Heart right ventricle (tissue), 16 donors: ENCODE results near the gene CIBAR2. TPM values are rescaled to one million over a fixed set of nuclear protein-coding genes. Genes with fewer than 3 reads are reported as not detected.
A peak's percentile ranks its signal among the peaks of the same experiment; 100 is the strongest.

Experiments used
- ATAC-seq, 8 donors: fragments of 200-7000 bp; cut with Tn5 transposase; one replicate each; pipeline ENCODE4 v1.9.1; 2020; ENCODE audit warnings: mild to moderate bottlenecking in 8 of 8, moderate library complexity in 8 of 8, moderate number of reproducible peaks in 1 of 8
- DNase-seq, 2 donors: peaks; one replicate each; pipeline ENCODE4 v3.0.0-alpha.2; 2020
- H3K27ac ChIP-seq, 10 donors: fragments of 200-600 bp; sonication (generic) in 2 of 10; one replicate each; pipeline versions ENCODE4 v1.5.0 to v1.8.0; 2020 to 2022; ENCODE audit warnings: mild to moderate bottlenecking in 3 of 10
- H3K27me3 ChIP-seq, 7 donors: fragments of 200-600 bp; one replicate each; pipeline ENCODE4 v1.8.0; 2021 to 2022; ENCODE audit warnings: mild to moderate bottlenecking in 2 of 7
- H3K36me3 ChIP-seq, 9 donors: fragments of 200-600 bp; sonication (generic) in 1 of 9; one replicate each; pipeline versions ENCODE4 v1.5.0 to v1.8.0; 2020 to 2022; ENCODE audit warnings: mild to moderate bottlenecking in 2 of 9
- H3K4me1 ChIP-seq, 9 donors: fragments of 200-600 bp; sonication (generic) in 1 of 9; one replicate each; pipeline versions ENCODE4 v1.5.0 to v1.8.0; 2020 to 2022; ENCODE audit warnings: mild to moderate bottlenecking in 4 of 9
- H3K4me3 ChIP-seq, 10 donors: fragments of 200-600 bp; sonication (generic) in 2 of 10; one replicate each; pipeline versions ENCODE4 v1.5.0 to v1.8.0; 2020 to 2022; ENCODE audit warnings: mild to moderate bottlenecking in 7 of 10, moderate library complexity in 2 of 10
- H3K9me3 ChIP-seq, 11 donors: fragments of 200-600 bp in 10 of 11; sonication (generic) in 2 of 11; one replicate each; pipeline versions ENCODE4 v1.5.0 to v1.8.0; 2013 to 2022; ENCODE audit warnings: mild to moderate bottlenecking in 2 of 11, control low read depth in 1 of 11, moderate library complexity in 1 of 11
- CTCF ChIP-seq, 9 donors: fragments of 200-600 bp; sonication (generic) in 2 of 9; IDR thresholded peaks; one replicate each; pipeline versions ENCODE4 v1.5.0 to v1.8.0; 2021 to 2022; ENCODE audit warnings: antibody characterized with exemption in 9 of 9, mild to moderate bottlenecking in 5 of 9, moderate library complexity in 1 of 9
- WGBS, 2 donors: extraction: QIAGEN DNeasy Blood & Tissue Kit; methylation state at CpG; one replicate each; pipeline ENCODE4 v1.1.7; 2013; ENCODE audit warnings: inconsistent platforms in 1 of 2; 5-methylcytosine and 5-hydroxymethylcytosine counted together
- intact Hi-C, 10 donors: fragments of 100-400 bp; cut with DNase I; formaldehyde crosslinking; loops; one replicate each; pipeline versions ENCODE4 v1.11.1 to v1.14.2; 2022
- polyA plus RNA-seq, 2 donors: library from polyadenylated mRNA; stranded (reverse); fragments of 200-250 nt; gene quantifications; one replicate each; pipeline ENCODE4 v1.2.3, GENCODE V29; 2013
- total RNA-seq, 10 donors: library from RNA; stranded (reverse); fragmentation: NEBNext Ultra II Directional in 3 of 10; extraction: Animal tissue kit (Norgen Biotek cat#: 25700) in 3 of 10; gene quantifications; one replicate each; pipeline versions ENCODE4 v1.2.1 to v1.2.4, GENCODE V29; 2021 to 2023
- donor health status: Arrhythmogenic right ventricular cardiomyopathy.
- donor health status: ischemic (EF 13 %, LVEDD 7.1; RV severe dilation, severe dysfunction).
- donor health status: healthy with polysubstance abuse.
- donor health status: DM: no; HTN: yes; CAD: no.
- donor health status: DM: no; HTN: no; CAD: no.
- donor health status: ischemic (EF 25% LVEDD 6.9; RV normal size, moderate dysfunction).
- donor health status: ischemic (EF 25% LVEDD 5.7; RV mildly dilated, moderate dysfunction).
- donor health status: healthy.
- donor health status: DM: yes; HTN: yes; CAD: no.
- donor health status: Ischemic cardiomyopathy.
- donor health status: ischemic (EF 35%, LVEDD 5.7; RV mildly dilated, moderate dysfunction).
- donor health status: nonischemic (EF 11% LVEDD 7.7; RV severe dilation, severe dysfunction).
- donor health status: DM: yes; HTN: yes; CAD: no.
- donor health status: PGD.
- donor health status: ischemic (EF 29% LVEDD 5.4; RV normal size, mild dysfunction).
- donor health status: nonischemic (EF 23%, LVEDD 6.1; RV moderate dilation, normal function).

CIBAR2 gene
- total and polyA plus RNA-seq, 12 donors, result not detected

GRCh38 chr16:85062845-85063244, 49.4 kb downstream of the CIBAR2 start:
- Histone ChIP-seq H3K27ac (peak overlapping the region in 1 of 10 donors; percentile 71), H3K36me3 (peaks cover 0 to 27% (median 9%) of the 10 kb centered on the region in 9 donors), H3K4me3 (no peak overlapping the region), H3K27me3 (no peaks in the 10 kb centered on the region), H3K9me3 (no peaks in the 10 kb centered on the region), H3K4me1 (peaks cover 0 to 29% (median 2%) of the 10 kb centered on the region in 9 donors)
- intact Hi-C loops, result no loop called here
- no peak for TF ChIP-seq CTCF (IDR thresholded peaks at IDR 0.05)
- 83 to 91% methylated on average over 11 of the region's 11 CpGs for WGBS, 2 donors
- DNase-seq (no peak), ATAC-seq (peak in 4 of 8 donors; percentile 6 to 25 (median 22))

DNA sequence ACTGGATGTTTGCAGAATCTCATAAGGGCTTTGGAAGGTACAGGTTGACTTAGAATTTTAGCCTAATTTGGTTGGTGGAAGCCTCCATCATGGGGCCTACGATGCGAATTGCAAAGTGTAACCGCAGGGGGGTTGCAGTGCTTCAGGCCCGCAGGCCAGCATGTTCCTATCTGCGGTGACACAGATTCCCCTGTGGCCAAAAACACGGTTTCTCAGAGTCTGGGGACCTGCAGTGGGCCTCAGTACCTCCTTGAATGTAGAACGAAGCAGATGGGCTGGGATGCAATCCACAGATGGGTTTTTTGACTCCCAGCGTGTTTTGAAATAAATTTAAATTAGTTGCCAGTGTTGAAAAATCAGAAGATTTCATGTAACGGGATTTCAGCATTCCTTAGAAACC, 49.9 kb downstream of the CIBAR2 start:
- DNase-seq (no peak), ATAC-seq (no peak)
- peak overlapping the region in 1 of 10 donors; percentile 71 for H3K27ac ChIP-seq
- no peak for TF ChIP-seq CTCF (IDR thresholded peaks at IDR 0.05)
- intact Hi-C loops, result no loop called here
- no peaks in the 10 kb centered on the region for H3K27me3 ChIP-seq
- H3K36me3 ChIP-seq, result peaks cover 0 to 26% (median 4%) of the 10 kb centered on the region in 9 donors
- peaks cover 0 to 34% (median 6%) of the 10 kb centered on the region in 9 donors for H3K4me1 ChIP-seq
- H3K4me3 ChIP-seq, result no peak overlapping the region
- no peaks in the 10 kb centered on the region for H3K9me3 ChIP-seq
- 90 to 93% methylated on average over 9 of the region's 9 CpGs for WGBS, 2 donors

- 91% methylated on average over 8 of the region's 8 CpGs for WGBS, 2 donors
- Histone ChIP-seq H3K4me3 (no peak overlapping the region), H3K4me1 (peaks cover 0 to 42% (median 10%) of the 10 kb centered on the region in 9 donors), H3K27ac (peak overlapping the region in 1 of 10 donors; percentile 71), H3K27me3 (no peaks in the 10 kb centered on the region), H3K36me3 (peaks cover 0 to 18% (median 0%) of the 10 kb centered on the region in 9 donors), H3K9me3 (no peaks in the 10 kb centered on the region)
- DNase-seq (peak in 1 of 2 donors; percentile 26), ATAC-seq (peak in 6 of 8 donors; percentile 23 to 65 (median 46))
- intact Hi-C loops, result no loop called here
- TF ChIP-seq CTCF (IDR thresholded peaks at IDR 0.05), result no peak
These were observed 50.7 kb downstream of the CIBAR2 start for GRCh38 chr16:85061566-85061965.

- WGBS, 2 donors, result 72 to 98% methylated on average over 4 of the region's 4 CpGs
These were observed 53.4 kb downstream of the CIBAR2 start for GRCh38 chr16:85058909-85059308.

More at GRCh38 chr16:85058909-85059308, 53.4 kb downstream of the CIBAR2 start:
- Histone ChIP-seq H3K36me3 (peaks cover 0 to 17% (median 0%) of the 10 kb centered on the region in 9 donors), H3K9me3 (no peaks in the 10 kb centered on the region), H3K27me3 (no peaks in the 10 kb centered on the region), H3K4me1 (peaks cover 2 to 64% (median 23%) of the 10 kb centered on the region in 9 donors), H3K4me3 (no peak overlapping the region), H3K27ac (no peak overlapping the region)
- intact Hi-C loops, result no loop called here
- TF ChIP-seq CTCF (IDR thresholded peaks at IDR 0.05), result no peak
- no peak for ATAC-seq
- DNase-seq, result no peak
